ENCODE measurements around the gene EXOC5. TPM values are rescaled to one million over a fixed set of nuclear protein-coding genes. Genes with fewer than 3 reads are reported as not detected.
"Not testable (repeated sequence)": the region's sequence is repeated elsewhere in the genome, so short reads cannot be mapped to it uniquely, and the experiment has no call there.

Gene EXOC5
- total RNA-seq, 2 experiments from 2014 or later: 65.0 to 68.1 TPM

DNA sequence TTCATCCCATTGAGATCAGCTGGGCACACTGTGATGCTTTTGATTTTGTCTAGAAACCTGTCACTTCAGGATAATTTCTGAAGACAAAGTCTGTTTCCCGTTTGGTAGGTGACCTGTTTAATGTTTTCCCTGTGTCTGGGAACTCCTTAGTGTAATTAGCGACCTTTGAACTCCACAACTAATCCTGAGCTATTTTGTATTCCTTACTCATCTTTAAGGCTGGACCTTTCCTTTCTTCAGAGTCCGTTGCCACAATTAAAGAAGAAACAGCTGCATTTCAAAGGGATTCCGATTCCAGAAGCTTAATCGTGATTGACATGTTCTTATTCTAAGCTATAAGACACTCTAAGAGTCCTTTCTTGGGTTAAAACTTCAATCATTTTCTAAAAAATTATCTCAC lies 22.0 kb upstream of the EXOC5 start:
- CTCF ChIA-PET: no interaction called here
- no peak for DNase-seq
- H3K27ac Mint-ChIP-seq: no peak overlapping the region
- H3K4me1 Mint-ChIP-seq (ENCODE audit: low read depth): no peaks in the 10 kb centered on the region
- intact Hi-C loops (cut with micrococcal nuclease): no loop called here
- no peak overlapping the region for H3K4me3 Mint-ChIP-seq
- peaks cover 4% of the 10 kb centered on the region for H3K36me3 Mint-ChIP-seq (ENCODE audit: low read depth)
- no peaks in the 10 kb centered on the region for H3K27me3 Mint-ChIP-seq (ENCODE audit: low read depth)
- H3K9me3 Mint-ChIP-seq: no peaks in the 10 kb centered on the region

DNA sequence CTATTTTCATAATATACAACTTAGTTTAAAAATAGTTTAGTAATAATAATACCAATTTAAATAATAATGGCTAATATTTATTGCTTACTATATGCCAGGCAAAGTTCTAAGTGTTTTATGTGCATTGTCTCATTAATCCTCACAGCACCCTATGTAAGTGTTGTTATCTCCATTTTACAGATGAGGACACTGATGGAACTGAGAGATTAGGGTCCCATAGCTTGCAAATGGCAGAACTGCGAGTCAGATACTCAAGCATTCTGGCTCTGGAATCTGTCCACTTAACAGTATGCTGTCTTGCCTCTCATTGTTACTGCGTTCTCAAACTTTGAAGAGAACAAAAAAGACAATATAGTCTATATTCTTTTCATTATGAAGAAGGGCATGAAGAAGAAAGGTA lies 19.0 kb upstream of the EXOC5 start:
- intact Hi-C loops (cut with micrococcal nuclease): no loop called here
- H3K4me1 Mint-ChIP-seq (ENCODE audit: low read depth): no peaks in the 10 kb centered on the region
- peaks cover 16% of the 10 kb centered on the region for H3K36me3 Mint-ChIP-seq (ENCODE audit: low read depth)
- CTCF ChIA-PET: no interaction called here
- no peaks in the 10 kb centered on the region for H3K27me3 Mint-ChIP-seq (ENCODE audit: low read depth)
- DNase-seq: no peak
- no peak overlapping the region for H3K4me3 Mint-ChIP-seq
- no peak overlapping the region for H3K27ac Mint-ChIP-seq
- no peaks in the 10 kb centered on the region for H3K9me3 Mint-ChIP-seq

DNA sequence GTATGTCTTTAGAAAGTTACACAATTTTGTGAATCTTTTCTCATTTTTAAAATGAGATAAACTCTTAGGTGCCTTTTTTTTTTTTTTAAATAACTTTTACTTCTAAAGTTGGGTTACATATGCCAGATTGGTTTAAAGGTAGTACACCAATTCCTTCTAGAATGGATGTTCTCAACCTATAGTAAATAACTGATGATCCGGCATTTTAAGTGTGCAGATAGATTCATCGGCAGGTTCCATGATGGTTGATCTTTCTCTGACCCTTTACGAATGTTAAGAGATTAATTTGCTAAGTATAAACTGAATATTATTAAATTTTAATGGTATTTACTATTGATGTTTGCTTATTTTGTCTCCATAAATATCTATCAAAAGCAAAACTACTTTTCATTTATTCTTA lies 8.4 kb upstream of the EXOC5 start:
- intact Hi-C loops (cut with micrococcal nuclease): no loop called here
- CTCF ChIA-PET: no interaction called here
- peaks cover 20% of the 10 kb centered on the region for H3K4me1 Mint-ChIP-seq (ENCODE audit: low read depth)
- no peaks in the 10 kb centered on the region for H3K9me3 Mint-ChIP-seq
- H3K27ac Mint-ChIP-seq: no peak overlapping the region
- no peak for DNase-seq
- peaks cover 23% of the 10 kb centered on the region for H3K36me3 Mint-ChIP-seq (ENCODE audit: low read depth)
- no peak overlapping the region for H3K4me3 Mint-ChIP-seq
- no peaks in the 10 kb centered on the region for H3K27me3 Mint-ChIP-seq (ENCODE audit: low read depth)

DNA sequence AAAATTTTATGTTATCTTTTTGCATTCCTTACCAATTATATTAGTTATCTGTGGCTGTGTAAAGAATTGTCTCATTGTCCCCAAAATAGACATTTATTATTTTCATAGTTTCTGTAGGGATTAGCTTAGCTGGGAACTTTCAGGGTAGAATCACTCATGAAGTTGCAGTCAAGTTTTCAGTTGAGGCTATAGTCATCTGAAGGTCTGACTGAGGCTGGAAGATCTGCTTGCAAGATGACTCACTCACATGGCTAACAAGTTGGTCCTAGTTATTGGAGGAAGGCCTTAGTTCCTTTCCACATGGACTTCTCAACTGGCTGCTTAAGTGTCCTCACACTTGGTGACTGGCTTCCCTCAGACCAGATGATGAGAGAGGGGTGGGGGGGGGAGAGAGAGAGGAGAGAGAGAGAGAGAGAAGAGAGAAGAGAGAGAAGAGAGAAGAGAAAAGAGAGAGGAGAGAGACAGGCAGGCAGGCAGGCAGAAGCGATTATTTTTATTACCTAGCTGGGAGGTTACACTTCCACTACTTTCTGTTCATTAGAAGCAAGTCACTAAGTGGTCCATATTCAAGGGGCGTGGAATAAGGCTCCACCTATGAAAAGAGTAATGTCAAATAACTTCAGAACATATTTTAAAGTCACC lies 6.4 kb upstream of the EXOC5 start:
- CTCF ChIA-PET: no interaction called here
- H3K9me3 Mint-ChIP-seq: no peaks in the 10 kb centered on the region
- no peak overlapping the region for H3K4me3 Mint-ChIP-seq
- intact Hi-C loops (cut with micrococcal nuclease): no loop called here
- H3K36me3 Mint-ChIP-seq (ENCODE audit: low read depth): peaks cover 19% of the 10 kb centered on the region
- peaks cover 37% of the 10 kb centered on the region for H3K4me1 Mint-ChIP-seq (ENCODE audit: low read depth)
- no peak for DNase-seq
- no peaks in the 10 kb centered on the region for H3K27me3 Mint-ChIP-seq (ENCODE audit: low read depth)
- H3K27ac Mint-ChIP-seq: no peak overlapping the region

DNA sequence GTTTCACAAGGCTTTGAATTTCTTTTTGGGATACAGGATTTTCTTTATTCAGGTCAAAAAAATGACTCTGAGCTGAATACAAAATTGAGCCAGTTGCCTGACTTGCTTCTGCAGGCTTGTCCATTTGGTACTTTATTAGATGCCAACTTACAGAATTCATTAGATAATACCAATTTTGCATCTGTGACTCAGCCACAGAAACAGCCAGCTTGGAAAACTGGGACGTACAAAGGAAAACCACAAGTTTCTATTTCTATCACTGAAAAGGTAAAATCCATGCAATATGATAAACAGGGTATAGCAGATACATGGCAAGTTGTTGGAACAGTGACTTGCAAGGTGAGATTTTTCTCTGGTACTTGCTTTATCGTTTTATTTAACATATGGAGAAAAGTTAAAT lies 5.8 kb upstream of the EXOC5 start:
- no peaks in the 10 kb centered on the region for H3K27me3 Mint-ChIP-seq (ENCODE audit: low read depth)
- H3K36me3 Mint-ChIP-seq (ENCODE audit: low read depth): peaks cover 17% of the 10 kb centered on the region
- H3K4me1 Mint-ChIP-seq (ENCODE audit: low read depth): peaks cover 40% of the 10 kb centered on the region
- CTCF ChIA-PET: no interaction called here
- H3K9me3 Mint-ChIP-seq: no peaks in the 10 kb centered on the region
- H3K4me3 Mint-ChIP-seq: no peak overlapping the region
- H3K27ac Mint-ChIP-seq: no peak overlapping the region
- DNase-seq: no peak
- intact Hi-C loops (cut with micrococcal nuclease): no loop called here

DNA sequence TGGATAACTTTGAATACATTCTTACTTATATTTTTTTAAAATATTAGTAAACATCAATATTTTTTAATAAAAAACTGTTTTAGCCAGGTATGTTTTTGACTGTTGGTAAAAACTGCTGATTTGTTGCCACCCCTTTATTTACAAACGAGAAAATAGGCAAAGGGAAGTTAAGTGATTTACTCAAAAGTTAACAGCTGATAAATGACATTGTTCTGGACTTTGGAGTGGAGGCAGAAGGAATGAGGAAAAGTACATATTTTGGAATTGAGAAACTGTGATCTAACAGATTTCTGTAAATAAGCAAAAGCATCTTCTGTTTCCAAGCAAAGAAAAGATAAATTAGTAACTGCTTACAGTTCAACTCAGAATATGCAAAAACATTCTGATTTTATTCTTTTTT lies 4.5 kb upstream of the EXOC5 start:
- Mint-ChIP-seq H3K27me3 (ENCODE audit: low read depth) (no peaks in the 10 kb centered on the region), H3K4me1 (ENCODE audit: low read depth) (peaks cover 42% of the 10 kb centered on the region), H3K36me3 (ENCODE audit: low read depth) (peaks cover 19% of the 10 kb centered on the region), H3K9me3 (no peaks in the 10 kb centered on the region), H3K27ac (no peak overlapping the region), H3K4me3 (no peak overlapping the region)
- DNase-seq: no peak
- CTCF ChIA-PET: no interaction called here
- intact Hi-C loops (cut with micrococcal nuclease): no loop called here

DNA sequence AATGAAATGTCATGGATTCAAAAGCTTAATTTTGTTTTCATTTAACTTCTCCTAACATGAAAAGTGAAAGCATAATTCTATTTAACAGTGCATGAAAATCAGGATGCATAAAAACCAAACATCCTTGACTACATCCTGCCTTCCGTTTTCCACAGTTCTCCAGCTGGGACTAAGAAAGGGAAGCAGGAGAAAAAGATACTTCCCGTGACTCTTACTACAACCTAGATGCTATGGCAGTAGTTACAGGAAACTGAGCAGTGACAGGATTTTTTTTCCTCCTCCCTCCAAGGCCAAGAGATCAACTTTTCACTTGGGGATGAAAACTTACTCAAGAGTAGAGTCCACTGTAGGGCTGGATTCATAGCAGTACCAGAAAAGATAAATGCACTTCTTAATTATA lies 2.6 kb downstream of the EXOC5 start:
- Mint-ChIP-seq H3K4me1 (ENCODE audit: low read depth) (peaks cover 59% of the 10 kb centered on the region), H3K27me3 (ENCODE audit: low read depth) (no peaks in the 10 kb centered on the region), H3K9me3 (no peaks in the 10 kb centered on the region), H3K4me3 (no peak overlapping the region), H3K36me3 (ENCODE audit: low read depth) (peaks cover 6% of the 10 kb centered on the region), H3K27ac (no peak overlapping the region)
- no peak for DNase-seq
- CTCF ChIA-PET: interaction anchor here (1.0 kb wide), 1 partner anchor 19 kb away, joined by 3 read pairs; no protein-coding TSS in a partner anchor
- intact Hi-C loops (cut with micrococcal nuclease): loop anchor here (5.0 to 10.0 kb wide), 5 partner anchors 39 to 1934 kb away; partner anchors contain the start of genes KTN1, PELI2 and PSMA3

DNA sequence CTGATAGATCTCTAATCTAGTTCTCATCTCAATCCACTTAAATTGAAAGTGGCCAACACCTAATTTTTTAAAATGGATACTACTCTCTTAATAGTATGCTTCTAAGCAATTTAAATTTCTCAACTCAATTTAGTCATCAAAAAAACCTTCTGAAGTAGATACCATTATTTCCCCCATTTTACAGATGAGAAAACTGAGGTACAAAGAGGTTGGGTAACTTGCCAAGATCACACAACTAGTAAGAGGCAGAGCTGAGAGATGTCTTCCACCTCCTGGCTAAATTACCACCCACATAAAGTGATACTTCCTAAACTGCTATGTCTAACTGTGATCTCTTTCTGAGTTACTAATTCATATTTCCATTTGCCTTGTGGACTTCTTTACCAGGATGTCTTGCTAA lies 6.6 kb downstream of the EXOC5 start:
- Mint-ChIP-seq H3K9me3 (peaks cover 4% of the 10 kb centered on the region), H3K4me3 (no peak overlapping the region), H3K27me3 (ENCODE audit: low read depth) (no peaks in the 10 kb centered on the region), H3K4me1 (ENCODE audit: low read depth) (peaks cover 43% of the 10 kb centered on the region), H3K36me3 (ENCODE audit: low read depth) (peaks cover 18% of the 10 kb centered on the region), H3K27ac (no peak overlapping the region)
- intact Hi-C loops (cut with micrococcal nuclease): loop anchor here (10.0 kb wide), 2 partner anchors 983 to 1677 kb away; partner anchors contain the start of genes KTN1 and PSMA3
- CTCF ChIA-PET: interaction anchor here (0.7 kb wide), 1 partner anchor 1327 kb away, joined by 3 read pairs; no protein-coding TSS in a partner anchor
- DNase-seq: no peak

DNA sequence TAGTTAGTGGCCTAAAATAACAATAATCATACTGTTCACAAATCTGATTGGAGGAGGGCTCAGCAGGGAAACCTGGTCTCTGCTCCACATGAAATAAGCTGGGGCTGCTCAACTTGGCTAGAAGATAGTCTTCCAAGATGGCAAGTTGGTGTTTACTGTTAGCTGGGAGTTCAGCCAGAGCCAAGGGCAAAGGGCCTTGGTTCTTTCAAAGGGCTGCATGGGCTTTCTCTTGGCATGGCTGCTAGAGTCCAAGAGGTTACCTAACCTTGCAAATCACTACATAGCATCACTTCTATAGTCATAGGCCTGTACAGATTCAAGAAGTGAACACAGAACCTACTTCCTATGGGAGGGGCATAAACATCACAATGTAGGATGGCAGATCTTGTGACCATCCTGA lies 7.1 kb downstream of the EXOC5 start:
- intact Hi-C loops (cut with micrococcal nuclease): loop anchor here (10.0 kb wide), 2 partner anchors 983 to 1677 kb away; partner anchors contain the start of genes KTN1 and PSMA3
- no peaks in the 10 kb centered on the region for H3K27me3 Mint-ChIP-seq (ENCODE audit: low read depth)
- peaks cover 41% of the 10 kb centered on the region for H3K4me1 Mint-ChIP-seq (ENCODE audit: low read depth)
- DNase-seq: no peak
- CTCF ChIA-PET: no interaction called here
- no peak overlapping the region for H3K27ac Mint-ChIP-seq
- H3K4me3 Mint-ChIP-seq: no peak overlapping the region
- H3K36me3 Mint-ChIP-seq (ENCODE audit: low read depth): peaks cover 21% of the 10 kb centered on the region
- peaks cover 4% of the 10 kb centered on the region for H3K9me3 Mint-ChIP-seq

DNA sequence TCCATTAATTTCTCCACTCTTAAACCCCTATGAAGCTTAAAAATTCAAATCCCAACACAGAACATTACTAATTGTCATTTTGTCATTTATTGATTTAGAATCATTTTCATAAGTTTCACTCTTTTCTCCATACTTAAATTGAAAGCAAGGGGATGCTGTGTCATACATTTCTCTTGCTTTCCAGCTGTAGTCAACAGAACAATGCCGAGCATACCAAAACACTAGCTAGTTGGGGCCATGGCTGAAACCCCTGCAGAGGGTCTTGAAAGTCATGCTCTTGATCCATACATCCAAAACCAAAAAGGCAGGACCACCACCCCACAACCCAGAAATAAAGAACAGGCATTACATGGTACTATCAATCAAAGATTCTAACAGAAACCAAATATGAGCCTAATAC lies 9.0 kb downstream of the EXOC5 start:
- CTCF ChIA-PET: no interaction called here
- Mint-ChIP-seq H3K27me3 (ENCODE audit: low read depth) (no peaks in the 10 kb centered on the region), H3K4me1 (ENCODE audit: low read depth) (peaks cover 38% of the 10 kb centered on the region), H3K27ac (no peak overlapping the region), H3K9me3 (peaks cover 4% of the 10 kb centered on the region), H3K36me3 (ENCODE audit: low read depth) (peaks cover 25% of the 10 kb centered on the region), H3K4me3 (no peak overlapping the region)
- no peak for DNase-seq
- intact Hi-C loops (cut with micrococcal nuclease): loop anchor here (10.0 kb wide), 2 partner anchors 985 to 1675 kb away; partner anchors contain the start of genes KTN1 and PSMA3

DNA sequence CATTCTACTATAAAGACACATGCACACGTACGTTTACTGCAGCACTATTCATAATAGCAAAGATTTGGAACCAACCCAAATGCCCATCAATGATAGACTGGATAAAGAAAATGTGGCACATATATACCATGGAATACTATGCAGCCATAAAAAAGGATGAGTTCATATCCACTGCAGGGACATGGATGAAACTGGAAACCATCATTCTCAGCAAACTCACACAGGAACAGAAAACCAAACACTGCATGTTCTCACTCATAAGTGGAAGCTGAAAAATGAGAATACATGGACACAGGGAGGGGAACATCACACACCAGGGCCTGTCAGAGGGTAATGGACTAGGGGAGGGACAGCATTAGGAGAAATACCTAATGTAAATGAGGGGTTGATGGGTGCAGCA lies 10.5 kb downstream of the EXOC5 start:
- CTCF ChIA-PET: interaction anchor here (0.6 kb wide), 1 partner anchor 9 kb away, joined by 3 read pairs; no protein-coding TSS in a partner anchor

DNA sequence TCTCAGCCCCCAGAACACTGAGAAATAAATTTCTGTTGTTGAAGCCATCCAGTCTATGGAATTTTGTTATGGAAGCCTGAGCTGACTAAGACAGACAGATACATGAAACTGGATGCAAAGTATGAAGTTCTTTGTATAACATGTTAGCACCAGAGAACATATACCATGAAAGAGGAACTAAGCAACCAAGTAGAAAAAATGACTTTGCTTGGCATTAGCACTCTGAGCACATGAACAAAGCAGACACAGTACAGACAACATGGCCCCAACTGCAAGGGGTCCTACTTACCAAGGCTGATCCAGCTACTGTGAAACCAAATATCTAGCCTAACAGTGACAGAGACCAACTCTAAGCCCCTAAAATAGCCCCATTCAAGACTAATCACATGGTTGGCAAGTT lies 13.8 kb downstream of the EXOC5 start:
- H3K9me3 Mint-ChIP-seq: peaks cover 4% of the 10 kb centered on the region
- intact Hi-C loops (cut with micrococcal nuclease): no loop called here
- H3K4me1 Mint-ChIP-seq (ENCODE audit: low read depth): peaks cover 37% of the 10 kb centered on the region
- no peak for DNase-seq
- peaks cover 29% of the 10 kb centered on the region for H3K36me3 Mint-ChIP-seq (ENCODE audit: low read depth)
- no peak overlapping the region for H3K4me3 Mint-ChIP-seq
- CTCF ChIA-PET: interaction anchor here (0.6 kb wide), 2 partner anchors 60 to 765 kb away, joined by 3 read pairs; no protein-coding TSS in a partner anchor
- H3K27me3 Mint-ChIP-seq (ENCODE audit: low read depth): no peaks in the 10 kb centered on the region
- H3K27ac Mint-ChIP-seq: no peak overlapping the region

More for the DNA sequence above, 10.5 kb downstream of the EXOC5 start:
- intact Hi-C loops (cut with micrococcal nuclease); H3K27me3 Mint-ChIP-seq (ENCODE audit: low read depth); DNase-seq; H3K9me3 Mint-ChIP-seq; H3K27ac Mint-ChIP-seq; H3K4me3 Mint-ChIP-seq: not testable (repeated sequence)
- peaks cover 42% of the 10 kb centered on the region for H3K4me1 Mint-ChIP-seq (ENCODE audit: low read depth)
- peaks cover 27% of the 10 kb centered on the region for H3K36me3 Mint-ChIP-seq (ENCODE audit: low read depth)
